K562 (cell line): ENCODE data around the gene ORMDL3. TPM values are rescaled to one million over a fixed set of nuclear protein-coding genes. Genes with fewer than 3 reads are reported as not detected.

Source experiments
- CEBPZ ChIP-seq: fragments of 150-350 bp; IDR thresholded peaks from 2 replicates; pipeline ENCODE4 v1.6.1; 2014; ENCODE audit warnings: low read depth, mild to moderate bottlenecking, low read length, borderline replicate concordance
- CREB3 ChIP-seq: fragments of 450-650 bp; conservative IDR thresholded peaks from 2 replicates; pipeline ENCODE4 v1.6.1; 2016; ENCODE audit warnings: missing genetic modification characterization, low read depth, mild to moderate bottlenecking, missing compliant biosample characterization, moderate library complexity
- DACH1 ChIP-seq: fragments of 450-650 bp; IDR thresholded peaks from 2 replicates; pipeline ENCODE4 v1.6.1; 2018; ENCODE audit not compliant: partially characterized antibody
- GATAD2B ChIP-seq: fragments of 450-650 bp; IDR thresholded peaks from 2 replicates; pipeline ENCODE4 v1.6.1; 2017; ENCODE audit warnings: mild to moderate bottlenecking, borderline replicate concordance
- KDM5B ChIP-seq: fragments of 200-600 bp; sonication (generic); IDR thresholded peaks from 2 replicates; pipeline ENCODE4 v1.6.1; 2012; ENCODE audit warnings: low read depth, mild to moderate bottlenecking, moderate library complexity, low read length, control low read depth, inconsistent platforms; ENCODE audit not compliant: insufficient replicate concordance
- NR2C2 ChIP-seq, 2 experiments: fragments of 200-800 bp in 1 of 2; sonication (Bioruptor generic) in 1 of 2; sonication (generic) in 1 of 2; formaldehyde crosslinking in 1 of 2; IDR thresholded peaks; 2 replicates each; pipeline versions ENCODE4 v1.6.1 to v1.8.0; 2016 to 2022; ENCODE audit warnings: mild to moderate bottlenecking in 1 of 2, missing compliant biosample characterization in 1 of 2, missing genetic modification characterization in 1 of 2, missing genetic modification reagents in 1 of 2
- REST ChIP-seq, 2 experiments: fragments of 450-650 bp; formaldehyde crosslinking in 1 of 2; IDR thresholded peaks; 2 replicates each; pipeline versions ENCODE4 v1.4.0 to v1.6.1; 2014 to 2020; ENCODE audit warnings: mild to moderate bottlenecking in 2 of 2, borderline replicate concordance in 1 of 2, low read depth in 1 of 2
- SMARCA4 ChIP-seq: fragments of 450-650 bp; IDR thresholded peaks from 2 replicates; pipeline ENCODE4 v1.6.1; 2016
- SRSF1 ChIP-seq: fragments of 200-400 bp; formaldehyde crosslinking; IDR thresholded peaks from 2 replicates; pipeline ENCODE4 v1.6.1; 2017; ENCODE audit warnings: mild to moderate bottlenecking, low read depth, low read length, moderate library complexity
- TFAP4 ChIP-seq: sonication (generic); formaldehyde crosslinking; IDR thresholded peaks from 2 replicates; pipeline ENCODE4 v1.8.0; 2022; ENCODE audit warnings: missing genetic modification reagents, mild to moderate bottlenecking, moderate library complexity, borderline replicate concordance
- ZNF165 ChIP-seq: fragments of 250-450 bp; sonication (Bioruptor Pico); IDR thresholded peaks from 2 replicates; pipeline ENCODE4 v1.4.0; 2020; ENCODE audit warnings: borderline replicate concordance
- ZNF707 ChIP-seq: fragments of 250-450 bp; sonication (Bioruptor Pico); conservative IDR thresholded peaks from 2 replicates; pipeline ENCODE4 v1.8.0; 2022; ENCODE audit warnings: inconsistent platforms, mild to moderate bottlenecking, moderate library complexity
- ZNF764 ChIP-seq: fragments of 250-450 bp; sonication (Bioruptor Pico); IDR thresholded peaks from 2 replicates; pipeline ENCODE4 v1.4.0; 2020; ENCODE audit warnings: low read depth, mild to moderate bottlenecking, moderate library complexity
- polyA plus RNA-seq, 8 experiments: library from polyadenylated mRNA; depleted of rRNA in 4 of 8; stranded (reverse) in 5 of 8; unstranded in 3 of 8; fragments of >200 nt; fragmentation: Nextera tagmentation in 2 of 8; fragmentation: Illumina TruSeq in 1 of 8; extraction: Ambion mirVana in 2 of 8; extraction: Trizol in 1 of 8; gene quantifications; 2 replicates each; pipeline versions ENCODE4 v1.2.1 to v1.2.3, GENCODE V29; 2011 to 2014; ENCODE audit warnings: inconsistent platforms in 1 of 8, missing spikeins in 1 of 8
- total RNA-seq, 7 experiments: library from RNA; depleted of rRNA in 6 of 7; stranded (reverse); fragments of >200 nt in 6 of 7; fragmentation: Illumina TruSeq in 2 of 7; extraction: Trizol in 2 of 7; gene quantifications; 2 replicates each; pipeline versions ENCODE4 v1.2.1 to v1.2.3, GENCODE V29; 2011 to 2021; ENCODE audit warnings: low replicate concordance in 1 of 7

Gene ORMDL3
- total and polyA plus RNA-seq, 9 of the 15 experiments (the other 6 are each of a cell fraction or from before 2014, with no cell fraction given): 2.7 to 57.4 (median 27.1) TPM

- TF ChIP-seq ZNF764 (CRISPR knock-in tag) (no peak), TFAP4 (CRISPR knock-in tag) (peak; percentile 52; the same call in 1 of the 2 replicates), KDM5B (peak; percentile 42), GATAD2B (no peak), SRSF1 (no peak), CEBPZ (no peak), DACH1 (peak; percentile 47), SMARCA4 (no peak), ZNF707 (CRISPR knock-in tag) (no peak), REST (IDR thresholded peaks at IDR 0.05; ENCODE audit: borderline replicate concordance) (no peak), REST (CRISPR knock-in tag; IDR thresholded peaks at IDR 0.05; ENCODE audit: low read depth) (no peak), CREB3 (no peak), NR2C2 (CRISPR knock-in tag; IDR thresholded peaks at IDR 0.05) (peak; percentile 93), NR2C2 (tag; IDR thresholded peaks at IDR 0.05) (peak; percentile 96), ZNF165 (CRISPR knock-in tag) (no peak)
These were observed 757 bp downstream of the ORMDL3 start (continued) for GRCh38 chr17:39926588-39927100.
